DMS153 (cell line): ENCODE results near the gene PNMA6F.
"Not testable (repeated sequence)": the region's sequence is repeated elsewhere in the genome, so short reads cannot be mapped to it uniquely, and the experiment has no call there.

Source experiments
- DNase-seq: peaks from one replicate; lab custom pipeline; 2025; lab: John Stamatoyannopoulos, UW

The PNMA6F gene

GRCh38 chrX:153302796-153303195 is 18.8 kb downstream of the PNMA6F start:
- no peak for DNase-seq

DNA sequence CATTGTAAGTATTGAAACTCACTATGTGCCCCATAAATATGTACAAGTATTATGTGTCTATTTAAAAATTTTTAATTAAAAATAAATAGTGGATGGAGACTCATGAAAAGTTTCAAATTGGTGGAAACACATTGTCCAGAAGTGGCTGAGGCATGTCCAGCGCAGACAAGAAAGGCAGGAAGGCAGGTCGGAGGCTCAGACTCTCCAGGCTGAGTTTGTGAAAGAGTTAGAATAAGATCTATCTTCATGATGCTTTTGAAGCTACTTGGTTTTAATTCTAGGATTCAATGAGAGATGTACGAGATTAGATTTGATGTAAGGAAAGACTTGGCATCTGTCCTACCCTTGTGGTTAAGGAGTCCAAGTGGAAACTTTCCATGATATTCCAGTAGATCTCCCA is 19.8 kb downstream of the PNMA6F start:
- no peak for DNase-seq

DNA sequence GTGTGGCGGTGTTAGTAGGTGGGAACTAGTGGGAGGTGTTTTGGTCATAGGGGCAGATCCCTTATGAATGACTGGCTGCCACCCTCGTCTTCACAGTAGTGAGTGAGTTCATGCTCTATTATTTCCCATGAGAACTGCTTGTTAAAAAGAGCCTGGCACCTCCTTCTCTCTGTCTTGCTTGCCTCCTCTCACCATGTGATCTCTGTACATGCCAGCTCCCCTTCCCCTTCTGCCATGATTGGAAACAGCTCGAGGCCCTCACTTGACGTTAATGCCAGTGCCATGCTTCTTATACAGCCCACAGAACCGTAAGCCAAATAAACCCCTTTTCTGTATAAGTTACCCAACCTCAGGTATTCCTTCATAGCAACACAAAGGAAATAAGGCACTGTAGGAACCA is 21.7 kb downstream of the PNMA6F start:
- no peak for DNase-seq

- DNase-seq, result no peak
Observed at GRCh38 chrX:153297376-153297775, 24.2 kb downstream of the PNMA6F start.

GRCh38 chrX:153293485-153294071 is 28.0 kb downstream of the PNMA6F start:
- not testable (repeated sequence) for DNase-seq

DNA sequence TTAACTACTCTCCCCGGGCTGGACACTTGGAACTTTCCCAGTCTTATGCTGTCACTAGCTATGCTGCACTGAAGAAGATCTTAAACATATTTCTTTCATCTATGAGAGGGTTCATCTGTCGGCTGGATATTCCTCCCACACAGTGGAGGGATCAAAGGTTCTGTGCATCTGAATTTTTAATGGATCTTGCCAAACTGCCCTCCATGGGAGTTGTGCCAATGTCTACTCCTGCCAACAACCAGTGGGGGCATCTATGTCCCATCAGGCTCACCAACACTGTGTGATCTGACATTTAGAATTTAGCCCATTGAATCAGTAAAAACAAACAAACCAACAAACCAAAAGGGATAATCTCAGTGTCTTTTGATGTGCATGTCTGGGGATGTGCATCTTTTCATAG is 32.8 kb downstream of the PNMA6F start:
- DNase-seq, result not testable (repeated sequence)

DNA sequence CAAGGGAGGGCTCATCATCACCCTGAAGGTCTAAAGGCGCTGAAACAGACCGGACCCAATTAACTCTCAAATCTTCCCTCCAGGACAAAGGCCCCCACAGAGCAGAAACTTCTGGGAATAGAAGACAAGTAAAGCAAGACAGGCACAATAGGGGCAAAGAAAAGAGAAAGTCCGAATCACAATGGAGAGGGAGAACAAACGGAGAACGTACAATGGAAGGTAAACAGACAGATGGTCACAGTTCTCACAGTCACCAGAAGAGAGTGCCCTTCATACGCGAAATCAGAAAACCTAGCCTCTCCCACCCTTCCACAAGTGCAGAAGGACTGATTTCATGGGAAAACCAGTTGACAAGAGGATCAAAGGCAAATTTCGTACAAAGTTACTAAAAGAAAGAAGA is 35.9 kb downstream of the PNMA6F start:
- not testable (repeated sequence) for DNase-seq

GRCh38 chrX:153283982-153284381 is 37.6 kb downstream of the PNMA6F start:
- DNase-seq, result not testable (repeated sequence)

DNA sequence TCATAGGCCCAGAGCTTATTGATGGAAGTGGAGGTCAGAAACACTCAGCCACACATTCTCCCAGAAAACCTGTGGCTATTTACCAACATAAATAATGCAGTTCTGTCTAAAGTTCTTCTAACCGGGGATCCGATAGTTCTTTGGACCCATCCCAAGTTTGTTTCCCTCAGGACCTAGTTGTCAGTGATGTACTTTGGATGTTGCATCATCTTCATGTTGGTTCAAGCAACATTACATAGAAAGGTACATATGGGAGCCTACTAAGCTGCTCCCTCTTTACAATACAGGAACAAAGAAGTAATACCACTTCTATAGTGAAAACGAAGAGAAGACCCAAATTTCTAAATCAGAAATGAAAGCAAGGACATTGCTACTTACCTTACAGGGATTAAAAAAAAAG is 39.8 kb downstream of the PNMA6F start:
- not testable (repeated sequence) for DNase-seq

GRCh38 chrX:153279304-153279703 is 42.3 kb downstream of the PNMA6F start:
- DNase-seq, result not testable (repeated sequence)

DNA sequence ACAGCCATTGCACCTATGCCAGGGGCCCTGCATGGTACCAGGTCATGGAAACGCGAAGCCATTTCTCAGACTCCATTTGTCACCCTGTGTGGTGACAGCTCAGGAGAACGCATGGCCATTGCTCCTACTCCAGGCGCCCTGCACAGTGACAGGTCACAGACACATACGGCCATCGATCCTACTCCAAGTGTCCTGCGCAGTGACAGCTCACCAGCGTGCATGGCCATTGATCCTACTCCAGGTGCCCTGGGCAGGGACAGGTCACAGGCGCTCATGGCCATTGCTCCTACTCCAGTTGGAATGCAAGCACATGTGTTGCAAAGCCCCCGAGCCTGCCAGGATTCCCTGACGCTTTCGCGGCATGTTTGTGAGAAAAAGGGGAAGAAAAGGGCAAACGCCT is 45.5 kb downstream of the PNMA6F start:
- DNase-seq, result not testable (repeated sequence)

DNA sequence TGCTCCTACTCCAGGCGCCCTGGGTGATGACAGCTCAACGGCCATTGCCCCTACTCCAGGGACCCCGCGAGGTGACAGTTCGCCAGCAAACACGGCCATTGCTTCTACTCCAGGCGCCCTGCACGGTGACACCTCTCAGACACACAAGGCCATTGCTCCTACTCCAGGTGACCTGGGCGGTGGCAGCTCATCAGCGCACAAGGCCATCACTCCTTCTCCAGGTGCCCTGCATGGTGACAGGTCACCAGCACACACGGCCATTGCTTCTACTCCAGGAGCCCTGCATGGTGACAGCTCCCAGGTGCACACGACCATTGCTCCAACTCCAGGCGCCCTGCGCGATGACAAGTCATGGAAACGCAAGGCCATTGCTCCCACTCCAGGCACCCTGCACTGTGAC is 46.1 kb downstream of the PNMA6F start:
- not testable (repeated sequence) for DNase-seq

GRCh38 chrX:153272584-153272983 is 49.0 kb downstream of the PNMA6F start:
- not testable (repeated sequence) for DNase-seq

- not testable (repeated sequence) for DNase-seq
Observed at GRCh38 chrX:153272070-153272469, 49.5 kb downstream of the PNMA6F start.
